Measurements from ENCODE around the gene SNAI3.

DNA sequence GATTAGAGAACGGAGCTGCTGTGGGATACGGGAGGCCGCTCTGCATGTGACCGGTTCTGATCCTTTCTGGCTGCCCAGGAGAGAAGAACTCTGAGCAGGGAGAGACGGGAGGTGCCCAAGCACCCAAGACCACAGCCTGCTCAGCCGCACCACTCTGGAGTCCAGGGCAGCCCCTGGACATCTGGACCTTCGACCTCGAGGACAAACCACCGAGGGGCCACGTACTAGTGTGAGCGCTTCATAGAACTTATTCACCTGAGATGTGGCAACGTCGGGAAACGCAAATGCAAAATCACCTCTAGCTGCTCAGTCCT lies 14.0 kb upstream of the SNAI3 start:
- TF ChIP-seq CTCF (conservative IDR thresholded peaks at IDR 0.05; ENCODE audit: low read length) (no peak), EZH2phosphoT487 (IDR thresholded peaks at IDR 0.05; ENCODE audit: borderline replicate concordance) (no peak)
